Measurements from ENCODE around the gene ANP32A.

GRCh38 chr15:68793776-68794175 lies 26.9 kb downstream of the ANP32A start:
- no peak for TF ChIP-seq CTCF (IDR thresholded peaks at IDR 0.05)
- TF ChIP-seq POLR2A (IDR thresholded peaks at IDR 0.05) = no peak
- TF ChIP-seq POLR2AphosphoS5 (IDR thresholded peaks at IDR 0.05) = no peak
- TF ChIP-seq EP300 (IDR thresholded peaks at IDR 0.05) = no peak
